IPS-20b (cell line): Measurements from ENCODE around the gene LRRC61.
"Not testable (repeated sequence)": the region's sequence is repeated elsewhere in the genome, so short reads cannot be mapped to it uniquely, and the experiment has no call there.

Experiments
- H3K27ac ChIP-seq: one replicate; pipeline ENCODE4 v1.5.1; 2013; ENCODE audit warnings: low read length
- H3K27me3 ChIP-seq: 2 replicates; pipeline ENCODE4 v1.6.1; 2013; ENCODE audit warnings: mild to moderate bottlenecking, low read length, inconsistent platforms; ENCODE audit not compliant: insufficient read depth
- H3K36me3 ChIP-seq: 2 replicates; pipeline ENCODE4 v1.6.1; 2013; ENCODE audit warnings: low read depth, mild to moderate bottlenecking, inconsistent platforms, low read length, moderate library complexity; ENCODE audit not compliant: insufficient read depth
- H3K4me1 ChIP-seq: 2 replicates; pipeline ENCODE4 v1.6.1; 2013; ENCODE audit warnings: mild to moderate bottlenecking, control low read depth, inconsistent platforms, low read length, moderate library complexity; ENCODE audit not compliant: insufficient read depth
- H3K4me3 ChIP-seq: 2 replicates; pipeline ENCODE4 v1.5.1; 2013; ENCODE audit warnings: mild to moderate bottlenecking, low read length, inconsistent platforms
- H3K9ac ChIP-seq: 2 replicates; pipeline ENCODE4 v1.6.1; 2013; ENCODE audit warnings: low read depth, mild to moderate bottlenecking, inconsistent platforms, low read length, moderate library complexity
- H3K9me3 ChIP-seq: 2 replicates; pipeline ENCODE4 v1.6.1; 2013; ENCODE audit warnings: mild to moderate bottlenecking, low read depth, low read length, inconsistent platforms; ENCODE audit not compliant: insufficient read depth

The LRRC61 gene

DNA sequence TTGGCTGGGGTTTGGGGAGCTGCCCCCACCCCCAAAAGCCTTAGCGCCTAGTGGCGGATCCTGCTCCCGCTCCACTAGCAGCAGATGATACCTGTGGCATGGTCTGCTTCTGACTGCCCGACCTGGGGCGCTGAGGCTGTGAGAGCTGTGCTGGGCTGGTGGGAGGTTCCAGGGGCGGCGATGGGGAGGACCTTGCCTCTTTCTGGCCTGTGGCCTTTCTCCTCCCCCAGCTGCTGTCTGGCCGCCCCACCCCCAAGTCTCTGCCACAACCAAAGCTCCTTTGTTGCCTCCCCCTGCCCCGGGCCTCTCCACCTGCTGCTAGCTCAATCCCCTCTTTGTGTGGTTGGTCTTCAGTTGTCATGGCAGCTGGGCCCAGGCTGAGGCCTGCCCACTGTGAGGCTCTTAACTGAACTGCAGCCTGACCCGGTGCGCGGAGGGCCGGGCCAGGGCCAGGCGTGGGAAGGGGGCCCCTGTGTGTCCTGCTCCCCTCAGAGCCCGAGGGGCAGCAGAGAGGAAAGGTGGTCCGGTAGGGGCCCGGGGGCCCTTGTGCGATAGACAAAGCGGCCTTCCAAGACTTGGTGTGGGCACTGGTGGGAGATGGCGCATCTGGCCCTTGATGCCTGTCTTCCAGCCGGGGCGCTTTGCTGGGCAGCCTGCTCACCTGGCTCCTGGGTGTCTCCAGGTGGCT, 60.7 kb downstream of the LRRC61 start:
- Histone ChIP-seq H3K9ac (peak overlapping the region; percentile 78; the same call in 1 of the 2 replicates), H3K4me3 (peak overlapping the region; percentile 49; the same call in 1 of the 2 replicates)

DNA sequence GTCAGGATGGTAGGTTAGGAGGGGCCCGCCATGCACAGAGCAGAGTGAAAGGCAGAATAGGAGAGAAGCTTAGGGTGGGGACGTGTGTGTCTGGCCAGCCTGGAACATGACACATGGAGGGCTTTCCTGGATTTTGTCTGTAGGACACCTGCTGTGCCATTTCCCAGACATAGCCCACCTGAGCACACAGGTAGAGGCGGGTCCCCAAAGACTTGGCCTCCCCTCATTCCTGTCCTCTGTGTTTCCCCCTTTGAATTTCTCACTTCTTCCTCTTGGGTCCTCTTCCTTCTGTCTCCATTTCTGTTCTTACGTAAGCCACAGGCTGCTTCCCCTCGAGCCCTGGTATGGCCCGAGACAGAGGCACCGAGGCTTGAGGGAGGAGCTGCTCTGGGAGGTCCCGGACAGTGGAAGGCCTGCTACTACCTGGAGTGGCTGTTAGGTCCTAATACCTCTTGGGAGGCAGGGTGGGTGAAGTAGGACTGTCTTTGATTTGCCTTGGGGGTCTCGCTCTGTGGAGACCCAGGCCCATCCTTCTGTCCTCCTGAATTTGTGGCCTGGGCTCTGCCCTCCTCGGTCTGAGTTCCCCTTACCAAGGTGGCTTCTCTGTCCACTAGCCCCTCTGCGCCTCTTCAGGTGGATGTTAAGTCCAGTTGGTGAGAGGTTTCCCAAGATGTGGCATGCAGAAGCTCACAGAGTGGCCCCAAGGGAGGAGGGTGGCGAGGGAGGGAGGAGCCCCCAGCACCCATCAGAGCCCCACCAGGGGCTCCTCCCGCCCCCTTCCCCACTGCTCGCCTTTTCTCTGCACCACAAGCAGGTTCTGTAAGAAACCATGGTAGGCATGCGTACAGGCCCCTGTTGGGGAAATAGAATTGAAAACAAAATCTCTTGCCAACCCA, 61.5 kb downstream of the LRRC61 start:
- peak overlapping the region; percentile 49; the same call in 1 of the 2 replicates for H3K4me3 ChIP-seq
- peak overlapping the region; percentile 78; the same call in 1 of the 2 replicates for H3K9ac ChIP-seq
- H3K27me3 ChIP-seq, result no peaks in the 10 kb centered on the region
- no peaks in the 10 kb centered on the region for H3K9me3 ChIP-seq
- H3K36me3 ChIP-seq, result peaks cover 23% of the 10 kb centered on the region
- H3K4me1 ChIP-seq, result peaks cover 49% of the 10 kb centered on the region
- H3K27ac ChIP-seq, result peak overlapping the region; percentile 81

More for the DNA sequence above, 60.7 kb downstream of the LRRC61 start:
- Histone ChIP-seq H3K4me1 (peaks cover 49% of the 10 kb centered on the region), H3K27ac (peak overlapping the region; percentile 81), H3K36me3 (peaks cover 15% of the 10 kb centered on the region), H3K27me3 (no peaks in the 10 kb centered on the region), H3K9me3 (no peaks in the 10 kb centered on the region)

DNA sequence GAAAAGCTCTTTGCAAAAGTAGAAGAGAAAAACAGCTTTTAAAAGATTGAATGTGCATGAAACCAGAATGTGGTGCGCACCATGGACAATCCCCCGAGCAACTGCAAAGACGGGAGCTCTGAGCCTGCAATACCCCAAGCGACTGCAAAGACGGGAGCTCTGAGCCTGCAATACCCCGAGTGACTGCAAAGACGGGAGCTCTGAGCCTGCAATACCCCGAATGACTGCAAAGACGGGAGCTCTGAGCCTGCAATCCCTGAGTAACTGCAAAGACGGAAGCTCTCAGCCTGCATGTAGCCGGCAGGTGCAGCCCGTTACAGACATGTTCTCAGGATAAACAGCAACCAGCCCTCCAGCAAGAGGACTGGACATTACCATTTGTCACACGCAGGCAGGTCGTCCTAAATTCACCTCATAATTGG, 62.2 kb downstream of the LRRC61 start:
- Histone ChIP-seq H3K36me3 (peaks cover 29% of the 10 kb centered on the region), H3K9ac (peak overlapping the region; percentile 78; the same call in 1 of the 2 replicates), H3K4me3 (no peak overlapping the region)

DNA sequence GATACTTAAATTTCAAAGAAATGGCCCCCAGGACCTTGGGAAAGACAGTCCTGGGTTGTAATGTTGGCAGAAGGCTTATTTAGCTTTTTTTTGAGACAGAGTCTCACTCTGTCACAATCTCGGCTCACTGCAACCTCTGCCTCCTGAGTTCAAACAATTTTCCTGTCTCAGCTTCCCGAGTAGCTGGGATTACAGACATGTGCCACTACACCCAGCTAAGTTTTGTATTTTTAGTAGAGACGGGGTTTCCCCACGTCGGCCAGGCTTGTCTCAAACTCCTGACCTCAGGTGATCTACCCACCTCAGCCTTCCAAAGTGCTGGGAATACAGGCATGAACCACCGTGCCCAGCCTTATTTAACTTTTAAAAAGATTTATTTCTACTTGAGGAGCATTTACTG, 62.7 kb downstream of the LRRC61 start:
- not testable (repeated sequence) for H3K27me3 ChIP-seq, H3K4me3 ChIP-seq, H3K9me3 ChIP-seq
- Histone ChIP-seq H3K27ac (peak overlapping the region; percentile 16), H3K4me1 (peaks cover 41% of the 10 kb centered on the region), H3K9ac (peak overlapping the region; percentile 78; the same call in 1 of the 2 replicates), H3K36me3 (peaks cover 35% of the 10 kb centered on the region)

More for the DNA sequence above, 62.2 kb downstream of the LRRC61 start:
- H3K27me3 ChIP-seq, result no peaks in the 10 kb centered on the region
- H3K4me1 ChIP-seq, result peaks cover 47% of the 10 kb centered on the region
- peak overlapping the region; percentile 81 for H3K27ac ChIP-seq
- no peaks in the 10 kb centered on the region for H3K9me3 ChIP-seq
